H1 (cell line): Measurements from ENCODE around the gene ASTL. TPM values are rescaled to one million over a fixed set of nuclear protein-coding genes. Genes with fewer than 3 reads are reported as not detected.
A peak's percentile ranks its signal among the peaks of the same experiment; 100 is the strongest.

ENCODE experiments used
- CTCF ChIA-PET: fragments of 300-600 bp; sonication (Branson Sonifier 250); formaldehyde crosslinking; loops from one replicate; lab custom pipeline; 2021; ENCODE audit not compliant: partially characterized antibody; lab: Charles Lee
- POLR2A ChIA-PET: fragments of 300-600 bp; sonication (Branson Sonifier 250); formaldehyde crosslinking; loops from one replicate; lab custom pipeline; 2021; ENCODE audit warnings: inconsistent platforms; ENCODE audit not compliant: partially characterized antibody; lab: Charles Lee
- DNase-seq, 2 experiments: peaks; one replicate each; pipeline versions ENCODE4 v3.0.0 to v3.0.0-alpha.2; 2010 to 2022; ENCODE audit warnings: low spot score in 2 of 2, low read depth in 1 of 2, mixed read lengths in 1 of 2
- FAIRE-seq: peaks from 2 replicates; lab custom pipeline; 2011; peaks lifted over from hg19 to GRCh38; lab: Jason Lieb, UNC
- H2AFZ ChIP-seq: 2 replicates; pipeline ENCODE4 v1.8.1; 2012; ENCODE audit warnings: low read length, inconsistent platforms
- H2AK5ac ChIP-seq: 2 replicates; pipeline ENCODE4 v1.6.1; 2013; ENCODE audit warnings: low read depth, low read length
- H2BK120ac ChIP-seq: replicated peaks from 2 replicates; pipeline ENCODE3; 2013; ENCODE audit warnings: low read depth, low read length, inconsistent platforms
- H2BK12ac ChIP-seq: 2 replicates; pipeline ENCODE4 v1.6.1; 2013; ENCODE audit warnings: low read depth, low read length
- H2BK15ac ChIP-seq: 2 replicates; pipeline ENCODE4 v1.6.1; 2013; ENCODE audit warnings: low read length
- H2BK20ac ChIP-seq: 2 replicates; pipeline ENCODE4 v1.6.1; 2013; ENCODE audit warnings: low read length
- H2BK5ac ChIP-seq: 2 replicates; pipeline ENCODE4 v1.6.1; 2013; ENCODE audit warnings: low read depth, low read length
- H3K14ac ChIP-seq: 2 replicates; pipeline ENCODE4 v1.6.1; 2013; ENCODE audit warnings: inconsistent platforms; ENCODE audit not compliant: insufficient read length
- H3K18ac ChIP-seq: 2 replicates; pipeline ENCODE4 v1.6.1; 2013; ENCODE audit warnings: low read length; ENCODE audit errors: extremely low read depth
- H3K23ac ChIP-seq: 2 replicates; pipeline ENCODE4 v1.6.1; 2013; ENCODE audit warnings: inconsistent platforms; ENCODE audit not compliant: insufficient read length
- H3K23me2 ChIP-seq: 2 replicates; pipeline ENCODE4 v1.6.1; 2013; ENCODE audit warnings: low read depth, low read length
- H3K27ac ChIP-seq: 2 replicates; pipeline ENCODE4 v1.6.1; 2011; ENCODE audit warnings: low read depth, low read length, inconsistent platforms
- H3K27me3 ChIP-seq, 4 experiments: replicated peaks in 1 of 4; 1 replicate in 1 of 4; 2 replicates in 3 of 4; pipeline versions ENCODE4 v1.6.1 to v1.8.1; 2011 to 2013; ENCODE audit warnings: low read length in 3 of 4, mild to moderate bottlenecking in 3 of 4, inconsistent platforms in 2 of 4, mixed read lengths in 2 of 4, moderate library complexity in 1 of 4; ENCODE audit not compliant: control insufficient read depth in 3 of 4, insufficient read depth in 3 of 4; ENCODE audit errors: extremely low read depth in 1 of 4
- H3K36me3 ChIP-seq, 4 experiments: 2 replicates each; pipeline versions ENCODE4 v1.6.1 to v1.8.1; 2011 to 2013; ENCODE audit warnings: mild to moderate bottlenecking in 4 of 4, low read length in 3 of 4, moderate library complexity in 2 of 4, control low read depth in 1 of 4, inconsistent platforms in 1 of 4; ENCODE audit not compliant: insufficient read depth in 4 of 4, control insufficient read depth in 2 of 4
- H3K4ac ChIP-seq: replicated peaks from 2 replicates; pipeline ENCODE3; 2013; ENCODE audit warnings: low read length, low read depth, mixed read lengths, inconsistent platforms; ENCODE audit not compliant: insufficient read length
- H3K4me1 ChIP-seq, 4 experiments: replicated peaks in 1 of 4; 1 replicate in 1 of 4; 2 replicates in 3 of 4; pipeline versions ENCODE4 v1.6.1 to v1.8.1; 2011 to 2013; ENCODE audit warnings: low read length in 3 of 4, inconsistent platforms in 2 of 4, mixed read lengths in 1 of 4; ENCODE audit not compliant: insufficient read depth in 4 of 4, control insufficient read depth in 3 of 4
- H3K4me2 ChIP-seq, 2 experiments: 2 replicates each; pipeline versions ENCODE4 v1.6.1 to v1.8.1; 2011 to 2013; ENCODE audit warnings: low read depth in 2 of 2, low read length in 2 of 2, control low read depth in 1 of 2, inconsistent platforms in 1 of 2, mild to moderate bottlenecking in 1 of 2; ENCODE audit not compliant: insufficient read depth in 1 of 2
- H3K4me3 ChIP-seq, 4 experiments: fragments of 200-600, 300-600 bp in 1 of 4; sonication (generic), shearing (Covaris generic), sonication (Bioruptor Twin) in 1 of 4; 2 replicates each; pipeline versions ENCODE4 v1.5.1 to v1.8.1; 2011 to 2016; ENCODE audit warnings: low read length in 4 of 4, low read depth in 3 of 4, control low read depth in 2 of 4, inconsistent platforms in 2 of 4, mild to moderate bottlenecking in 2 of 4, mixed read lengths in 1 of 4, moderate library complexity in 1 of 4; ENCODE audit not compliant: insufficient read depth in 2 of 4; ENCODE audit errors: extremely low read depth in 1 of 4
- H3K56ac ChIP-seq: replicated peaks from 2 replicates; pipeline ENCODE3; 2013; ENCODE audit warnings: low read depth, mild to moderate bottlenecking, mixed read lengths, low read length, inconsistent platforms; ENCODE audit not compliant: insufficient read length
- H3K79me1 ChIP-seq: 2 replicates; pipeline ENCODE4 v1.6.1; 2013; ENCODE audit warnings: low read depth, low read length, control low read depth
- H3K79me2 ChIP-seq, 2 experiments: 2 replicates each; pipeline versions ENCODE4 v1.6.1 to v1.8.1; 2012 to 2013; ENCODE audit warnings: low read length in 2 of 2, mild to moderate bottlenecking in 2 of 2, inconsistent platforms in 1 of 2; ENCODE audit not compliant: insufficient read depth in 2 of 2, control insufficient read depth in 1 of 2
- H3K9ac ChIP-seq, 4 experiments: replicated peaks in 1 of 4; 1 replicate in 1 of 4; 2 replicates in 3 of 4; pipeline versions ENCODE4 v1.6.1 to v1.8.1; 2011 to 2013; ENCODE audit warnings: low read depth in 3 of 4, low read length in 3 of 4, control low read depth in 2 of 4, mild to moderate bottlenecking in 2 of 4, moderate library complexity in 2 of 4, inconsistent platforms in 1 of 4; ENCODE audit errors: extremely low read depth in 1 of 4
- H3K9me3 ChIP-seq, 2 experiments: 2 replicates each; pipeline versions ENCODE4 v1.6.1 to v1.8.1; 2012 to 2013; ENCODE audit warnings: mild to moderate bottlenecking in 2 of 2, moderate library complexity in 2 of 2, control low read depth in 1 of 2, inconsistent platforms in 1 of 2, low read depth in 1 of 2, low read length in 1 of 2, mixed read lengths in 1 of 2; ENCODE audit not compliant: insufficient read depth in 2 of 2
- H4K20me1 ChIP-seq, 2 experiments: replicated peaks in 1 of 2; 2 replicates each; pipeline versions ENCODE3 to v1.8.1; 2011 to 2013; ENCODE audit warnings: inconsistent platforms in 2 of 2, low read length in 2 of 2, mild to moderate bottlenecking in 1 of 2; ENCODE audit not compliant: insufficient read depth in 2 of 2, control insufficient read depth in 1 of 2
- H4K5ac ChIP-seq: 2 replicates; pipeline ENCODE4 v1.6.1; 2013; ENCODE audit warnings: low read length, low read depth, mixed read lengths, inconsistent platforms; ENCODE audit not compliant: insufficient read length
- H4K8ac ChIP-seq: 2 replicates; pipeline ENCODE4 v1.8.0; 2013; ENCODE audit warnings: mild to moderate bottlenecking, moderate library complexity, low read length, inconsistent platforms; ENCODE audit not compliant: insufficient read depth; ENCODE audit errors: extremely low read depth
- H4K91ac ChIP-seq: replicated peaks from 2 replicates; pipeline ENCODE3; 2013; ENCODE audit warnings: low read length, mixed read lengths, inconsistent platforms; ENCODE audit not compliant: insufficient read length
- RFX5 ChIP-seq: IDR thresholded peaks from 2 replicates; pipeline ENCODE4 v1.6.1; 2011; ENCODE audit warnings: low read depth, low read length, improper control_type of control experiment, borderline replicate concordance
- SIN3A ChIP-seq, 2 experiments: IDR thresholded peaks in 1 of 2; conservative IDR thresholded peaks in 1 of 2; 2 replicates each; pipeline ENCODE4 v1.6.1; 2011 to 2012; ENCODE audit warnings: low read length in 2 of 2, improper control_type of control experiment in 1 of 2, low read depth in 1 of 2, mild to moderate bottlenecking in 1 of 2
- TEAD4 ChIP-seq: IDR thresholded peaks from 2 replicates; pipeline ENCODE4 v1.6.1; 2012; ENCODE audit warnings: low read depth, low read length, inconsistent platforms, mixed read lengths
- WGBS, 2 experiments: shearing (Covaris generic) in 1 of 2; methylation state at CpG; one replicate each; pipeline versions ENCODE4 v1.1.6 to v1.1.7; 2013 to 2015; ENCODE audit warnings: low lambda C conversion rate in 2 of 2, mixed read lengths in 2 of 2, inconsistent platforms in 1 of 2, low coverage in 1 of 2, missing lambda C conversion rate in 1 of 2; ENCODE audit not compliant: insufficient replicate concordance in 2 of 2, insufficient coverage in 1 of 2, insufficient read length in 1 of 2; ENCODE audit errors: extremely low coverage in 1 of 2, missing lambda C conversion rate in 1 of 2; 5-methylcytosine and 5-hydroxymethylcytosine counted together
- polyA plus RNA-seq, 7 experiments: library from polyadenylated mRNA; depleted of rRNA in 3 of 7; stranded (reverse) in 5 of 7; unstranded in 2 of 7; fragments of >200 nt in 5 of 7; fragments of 200-250 nt in 2 of 7; gene quantifications; 1 replicate in 5 of 7; 2 replicates in 1 of 7; 4 replicates in 1 of 7; pipeline versions ENCODE4 v1.2.1 to v1.2.3, GENCODE V29; 2011 to 2013; ENCODE audit warnings: missing spikeins in 2 of 7, mixed read lengths in 2 of 7
- total RNA-seq: library from RNA; stranded (reverse); fragmentation: NEBNext Ultra II Directional; extraction: Animal tissue kit (Norgen Biotek cat#: 25700); gene quantifications from 2 replicates; pipeline ENCODE4 v1.2.1, GENCODE V29; 2021

The ASTL gene
- total and polyA plus RNA-seq, 2 of the 8 experiments (the other 6 are each of a cell fraction or from before 2014, with no cell fraction given), result 0.60 to 1.4 TPM

DNA sequence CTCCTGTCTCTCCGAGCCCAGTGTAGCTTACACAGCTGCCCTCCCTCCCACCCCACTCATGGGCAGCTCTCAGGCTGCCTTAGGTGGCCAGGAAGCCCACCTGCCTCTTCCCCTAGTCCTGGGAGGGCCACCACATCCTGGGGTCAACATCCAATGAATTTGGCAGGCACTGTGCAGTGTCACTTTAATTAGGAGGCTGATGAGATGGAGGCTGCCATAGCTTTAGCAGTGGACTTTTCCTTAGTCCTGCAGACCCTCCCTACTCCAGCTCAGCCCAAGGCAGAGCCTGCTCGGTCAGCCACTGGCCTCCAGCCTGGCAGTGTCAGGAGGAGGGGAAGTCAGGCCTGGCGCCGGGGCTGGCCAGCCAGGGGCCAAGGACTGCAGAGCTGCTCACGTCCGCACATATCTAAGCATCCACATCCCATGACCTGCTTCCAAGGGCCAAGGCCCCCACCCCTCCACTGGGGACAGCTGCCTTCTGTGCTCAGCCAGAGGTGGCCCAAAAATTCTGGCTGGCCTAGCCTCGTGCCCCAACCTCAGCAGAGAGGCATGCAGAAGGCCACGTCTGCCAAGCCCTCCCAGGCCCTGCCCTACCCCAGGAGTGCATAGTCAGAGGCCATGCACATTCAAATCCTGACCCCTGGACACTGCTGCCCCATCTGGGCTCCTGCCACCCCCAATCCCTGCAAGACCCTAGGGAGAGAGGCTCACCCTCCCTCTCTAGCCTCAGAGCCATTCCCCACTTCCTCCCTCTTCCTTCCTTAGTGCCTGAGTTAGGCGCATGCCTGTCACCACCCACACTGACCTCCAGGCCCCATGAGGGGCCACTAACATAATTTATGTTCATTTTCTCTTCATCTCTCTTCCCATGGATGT lies 55.0 kb downstream of the ASTL start:
- Histone ChIP-seq H3K27me3 (no peaks in the 10 kb centered on the region), H4K20me1 (no peaks in the 10 kb centered on the region), H3K23ac (no peak overlapping the region), H3K14ac (no peak overlapping the region), H4K91ac (no peak overlapping the region), H3K27ac (no peak overlapping the region), H2AFZ (no peak overlapping the region), H3K9ac (no peak overlapping the region), H3K23me2 (no peaks in the 10 kb centered on the region), H4K5ac (no peak overlapping the region), H3K4me2 (no peak overlapping the region), H2BK120ac (no peak overlapping the region), H3K9me3 (no peaks in the 10 kb centered on the region), H3K79me1 (no peaks in the 10 kb centered on the region), H4K8ac (no peak overlapping the region), H3K4me3 (no peak overlapping the region), H3K4ac (no peak overlapping the region), H2BK12ac (no peak overlapping the region), H3K79me2 (no peaks in the 10 kb centered on the region), H2BK15ac (no peak overlapping the region), H3K18ac (no peak overlapping the region), H3K36me3 (no peaks in the 10 kb centered on the region), H2BK20ac (no peak overlapping the region), H2AK5ac (no peak overlapping the region), H3K56ac (no peak overlapping the region), H2BK5ac (no peak overlapping the region; the same call in 1 of the 2 replicates), H3K4me1 (no peaks in the 10 kb centered on the region)
- DNase-seq (peak in 1 of 2 experiments; percentile 30), FAIRE-seq (no peak)
- WGBS, 2 experiments, result 93% methylated on average over 7 of the region's 9 CpGs; no CpG with 5 or more reads in 1 of the 2 experiments
- TF ChIP-seq RFX5 (no peak), TEAD4 (no peak), SIN3A (conservative IDR thresholded peaks at IDR 0.05 in 1 of 2, IDR thresholded peaks at IDR 0.05 in 1 of 2; ENCODE audit: low read depth in 1 of 2, low read length in 2 of 2) (no peak)
- CTCF ChIA-PET, result interaction anchor here (0.7 to 1.6 kb wide), 4 partner anchors 8 to 59 kb away, joined by 3 to 7 read pairs (median 4); no protein-coding TSS in a partner anchor
- POLR2A ChIA-PET, result no interaction called here
